ENCODE results near the gene PRDM13.
"Not testable (repeated sequence)": the region's sequence is repeated elsewhere in the genome, so short reads cannot be mapped to it uniquely, and the experiment has no call there.

The PRDM13 gene

DNA sequence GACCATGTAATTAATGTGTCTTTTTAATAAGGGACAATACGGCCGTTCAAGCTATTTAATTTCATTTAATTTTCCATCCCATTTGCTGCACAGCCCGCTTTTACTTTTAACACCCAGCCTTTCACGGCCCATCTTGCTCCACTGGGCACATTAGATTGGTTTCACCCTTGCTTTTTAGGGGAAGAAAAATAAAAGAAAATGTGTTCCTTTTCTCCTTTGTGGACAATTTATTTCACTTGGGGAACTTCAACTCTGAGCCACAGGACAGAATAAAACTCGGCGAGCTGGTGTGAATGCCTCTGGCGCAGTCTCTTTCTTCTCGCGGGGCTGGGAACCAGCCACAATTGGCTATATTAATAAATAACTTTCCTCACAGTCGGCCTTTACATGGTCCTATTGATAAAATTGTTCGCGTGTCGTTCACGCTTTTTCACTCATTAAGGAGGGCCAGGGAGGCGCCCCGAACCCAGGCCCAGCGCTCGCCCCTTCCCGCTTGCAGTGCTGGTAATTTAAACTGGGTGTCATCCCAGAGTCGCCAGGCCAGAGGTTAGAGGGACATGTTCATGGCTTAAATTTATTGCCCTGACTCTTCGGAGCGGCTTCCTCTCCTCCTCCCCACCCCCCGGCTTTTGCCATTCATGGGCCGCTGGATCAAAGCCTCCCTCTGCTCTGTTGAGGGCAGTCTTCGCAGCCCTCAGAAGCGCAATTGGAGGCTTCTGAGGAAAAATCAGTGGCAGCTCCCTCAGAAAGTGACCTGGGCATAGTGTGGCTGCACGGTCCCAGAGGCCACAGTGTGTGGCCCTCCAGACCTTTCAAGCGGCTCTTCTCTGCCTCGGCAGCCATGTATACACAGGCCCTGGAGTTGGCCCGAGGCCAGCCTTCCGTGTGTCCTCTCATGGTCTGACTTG, 2.2 kb upstream of the PRDM13 start:
- no peak for DNase-seq

DNA sequence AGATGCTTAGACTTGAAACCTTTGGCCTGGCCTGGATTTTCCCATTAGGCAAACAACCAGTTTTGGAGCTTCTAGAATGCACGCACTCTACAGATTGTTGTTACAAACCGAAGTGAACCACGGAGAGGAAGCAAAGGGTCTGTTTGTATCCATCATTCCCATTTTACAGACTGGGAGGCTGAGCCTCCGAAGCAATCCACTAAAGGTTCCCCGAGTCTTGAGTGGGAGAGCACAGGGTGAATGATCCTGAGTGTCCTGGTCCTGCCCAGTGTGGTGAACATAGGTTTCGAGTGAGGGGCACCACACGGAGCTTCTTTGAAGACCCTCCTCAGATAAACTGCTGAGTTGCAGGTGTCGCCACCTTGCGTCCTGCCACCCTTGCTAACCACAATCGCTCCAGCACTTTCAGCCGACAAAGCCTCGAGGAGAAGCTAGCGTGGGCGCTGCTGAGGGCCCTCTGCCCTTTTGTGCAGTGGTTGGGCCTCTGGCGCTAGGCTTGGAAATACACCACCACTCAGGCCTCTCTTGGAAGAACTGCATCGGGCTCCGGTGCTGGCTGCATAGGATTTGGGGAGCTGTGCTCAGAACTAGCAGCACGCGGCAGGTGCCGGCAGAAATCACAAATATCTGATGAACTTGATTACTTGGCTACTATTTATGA, 1.4 kb upstream of the PRDM13 start:
- DNase-seq = no peak

DNA sequence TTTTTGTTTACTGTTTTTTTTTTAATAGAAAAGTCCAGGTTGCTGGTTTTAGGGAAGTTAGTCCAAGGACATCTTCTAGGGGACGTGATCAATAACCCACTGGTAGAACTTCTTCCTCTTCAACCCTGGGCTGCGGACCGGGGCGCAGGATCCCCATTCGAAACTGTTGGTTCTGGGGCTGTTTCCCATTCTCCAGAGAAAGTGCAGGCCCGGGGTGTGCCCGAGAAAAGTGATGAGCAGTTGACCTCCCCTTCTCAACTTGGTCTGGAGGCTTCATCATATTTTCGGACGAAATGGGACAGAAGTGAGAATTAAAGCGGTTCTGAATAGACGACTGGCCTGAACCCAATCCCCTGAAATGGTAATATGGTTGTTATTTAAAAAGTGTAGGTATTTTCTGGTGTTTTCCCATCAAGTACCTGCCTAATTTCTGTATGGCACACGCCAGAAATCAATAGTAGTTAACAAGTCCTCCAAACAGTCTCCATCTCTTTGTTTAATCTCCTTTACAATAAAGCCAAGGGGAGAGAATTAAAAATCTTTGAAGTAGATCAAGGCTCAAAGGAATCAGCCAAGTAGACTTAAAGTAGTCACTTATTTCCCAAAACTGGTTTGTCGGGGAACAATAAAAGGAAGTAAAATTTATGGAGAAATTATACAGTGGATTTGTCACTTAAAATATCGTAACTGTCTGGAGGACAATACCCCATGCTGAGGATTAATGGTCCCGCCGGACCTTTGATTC, 550 bp upstream of the PRDM13 start:
- DNase-seq = no peak

DNA sequence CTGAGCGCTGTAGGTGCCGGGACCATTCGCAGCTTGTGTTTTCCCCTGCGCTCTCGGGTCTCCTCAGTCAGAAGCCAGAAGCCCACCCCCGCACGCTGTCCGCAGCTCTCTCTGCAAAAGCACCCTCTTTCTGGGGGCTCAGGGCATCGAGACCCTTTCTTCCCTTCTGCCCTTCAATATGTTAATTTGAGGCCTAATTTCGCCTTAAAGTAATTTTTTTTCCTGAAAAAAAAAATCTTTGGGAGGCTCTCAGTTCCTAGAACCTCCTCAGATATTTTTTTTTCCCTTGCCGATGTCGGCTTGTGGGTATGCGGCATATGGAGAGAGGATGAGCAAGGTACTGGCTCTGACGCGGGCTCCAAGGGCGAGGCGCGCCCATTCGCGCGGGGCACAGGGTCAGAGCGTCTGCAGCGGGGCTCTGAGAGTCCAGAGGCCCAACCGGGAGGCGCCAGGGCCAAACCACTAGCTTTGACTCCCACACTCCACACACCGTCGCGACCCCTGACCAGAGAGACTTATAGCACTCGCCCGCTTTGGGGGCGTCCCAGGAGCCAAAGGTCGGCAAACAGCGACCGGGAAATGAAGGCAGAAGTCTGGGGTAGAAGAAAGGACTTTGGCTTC, 893 bp downstream of the PRDM13 start:
- no peak for DNase-seq

DNA sequence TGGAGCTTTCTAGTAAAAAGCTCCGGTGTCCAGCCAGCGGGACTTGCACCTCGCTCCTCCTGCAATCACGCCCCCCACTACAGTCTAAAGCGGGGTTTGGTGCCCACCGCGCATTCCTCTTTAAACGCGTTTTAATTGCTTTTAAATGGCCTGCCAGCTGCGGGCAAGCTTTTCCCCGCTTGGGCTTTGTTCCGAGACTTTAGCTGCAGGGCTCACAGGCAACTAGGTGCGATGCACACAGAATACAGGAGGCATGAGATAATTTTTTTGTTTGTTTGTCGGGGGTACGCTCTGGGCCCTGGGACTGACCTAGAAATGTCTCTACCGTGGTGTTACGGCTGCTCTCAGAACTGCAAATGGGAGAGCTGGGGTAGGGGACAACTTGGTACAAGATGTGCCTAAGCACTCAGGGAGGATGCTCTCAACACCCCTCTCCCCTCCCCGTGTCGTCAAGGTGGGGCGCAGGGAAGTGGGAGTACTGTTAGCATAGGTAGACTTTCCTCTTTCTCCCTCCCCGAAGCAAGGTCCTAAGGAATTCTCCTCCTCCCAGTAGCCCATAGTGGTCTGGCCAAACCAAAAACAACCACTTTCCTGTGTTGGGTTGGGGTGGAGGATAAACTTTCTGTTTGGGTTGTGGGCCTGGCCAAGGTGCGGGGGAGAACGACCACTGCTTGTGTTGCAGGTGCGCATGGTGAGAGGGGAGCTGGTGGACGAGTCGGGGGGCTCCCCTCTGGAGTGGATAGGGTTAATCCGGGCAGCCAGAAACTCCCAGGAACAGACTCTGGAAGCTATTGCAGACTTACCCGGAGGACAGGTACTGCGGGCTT, 1.6 kb downstream of the PRDM13 start:
- DNase-seq = no peak

DNA sequence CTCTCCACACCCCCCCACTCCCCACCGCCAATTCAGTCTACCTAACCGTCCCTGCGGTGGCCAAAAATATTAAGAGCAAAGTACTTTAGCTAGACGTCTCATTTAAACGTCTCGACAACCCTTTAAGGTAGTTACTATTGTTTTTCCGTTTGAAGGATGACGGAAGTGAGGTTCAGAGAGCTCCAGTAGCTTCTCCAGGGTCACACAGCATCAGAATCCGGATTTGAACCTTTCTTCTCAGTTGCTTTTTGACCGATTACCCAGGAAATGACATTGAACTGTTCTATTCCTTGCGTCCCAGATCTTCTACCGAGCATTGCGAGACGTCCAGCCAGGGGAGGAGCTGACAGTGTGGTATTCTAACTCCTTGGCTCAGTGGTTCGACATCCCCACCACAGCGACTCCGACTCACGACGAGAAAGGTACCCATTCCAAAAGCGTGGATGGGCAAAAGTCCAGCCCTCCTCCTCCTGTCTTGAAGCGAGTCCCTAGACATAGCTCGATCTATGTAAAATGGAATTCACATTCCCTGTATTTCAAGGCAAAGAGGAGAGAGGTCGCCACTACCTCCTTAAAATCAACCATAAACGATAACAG, 2.4 kb downstream of the PRDM13 start:
- DNase-seq = no peak

DNA sequence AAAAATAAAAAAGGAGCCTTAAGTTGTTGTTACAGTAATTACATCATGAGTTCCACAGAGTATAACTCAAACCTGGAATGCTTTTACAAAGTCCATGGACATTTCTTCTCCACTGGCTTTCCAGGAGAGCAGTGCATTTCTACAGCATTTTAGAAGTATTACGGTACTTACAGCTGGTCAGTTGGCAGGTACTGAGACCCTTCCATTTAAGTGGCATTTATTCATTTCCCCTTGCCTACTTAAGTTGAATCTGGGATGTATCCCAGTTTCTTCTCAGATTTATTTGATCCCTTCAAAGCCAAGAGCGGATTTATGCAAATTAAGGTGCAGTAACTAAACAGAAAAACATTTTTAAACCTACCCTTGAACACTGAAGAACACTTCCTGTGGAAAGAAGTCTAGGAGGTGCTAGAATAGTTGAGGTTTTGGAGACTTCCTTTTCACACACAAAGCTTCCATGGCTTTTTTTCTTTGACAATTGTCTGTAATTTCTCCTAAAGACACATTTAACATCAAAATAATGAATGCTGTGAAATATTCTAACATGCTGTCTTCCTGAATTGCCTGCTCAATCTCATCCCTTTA, 3.4 kb downstream of the PRDM13 start:
- no peak for DNase-seq

DNA sequence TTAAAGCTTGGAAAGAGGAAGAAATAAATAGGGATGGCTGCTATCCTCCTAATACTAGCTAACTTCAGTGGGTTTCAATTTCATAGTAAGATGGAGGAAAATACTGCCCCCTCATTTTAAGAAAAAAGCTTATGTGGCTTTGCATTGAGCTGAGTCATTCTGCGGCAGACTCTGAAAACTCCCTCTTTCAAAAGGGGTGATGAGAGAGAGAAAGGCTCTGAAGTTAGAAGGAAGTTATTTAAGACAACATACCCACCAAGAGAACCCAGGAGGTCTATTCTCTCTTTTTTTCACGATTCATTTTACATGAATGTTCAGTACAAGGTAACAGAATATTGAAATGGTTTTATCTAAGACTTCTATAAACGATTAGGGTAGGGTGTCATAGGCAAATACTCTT, 4.5 kb downstream of the PRDM13 start:
- DNase-seq = no peak

DNA sequence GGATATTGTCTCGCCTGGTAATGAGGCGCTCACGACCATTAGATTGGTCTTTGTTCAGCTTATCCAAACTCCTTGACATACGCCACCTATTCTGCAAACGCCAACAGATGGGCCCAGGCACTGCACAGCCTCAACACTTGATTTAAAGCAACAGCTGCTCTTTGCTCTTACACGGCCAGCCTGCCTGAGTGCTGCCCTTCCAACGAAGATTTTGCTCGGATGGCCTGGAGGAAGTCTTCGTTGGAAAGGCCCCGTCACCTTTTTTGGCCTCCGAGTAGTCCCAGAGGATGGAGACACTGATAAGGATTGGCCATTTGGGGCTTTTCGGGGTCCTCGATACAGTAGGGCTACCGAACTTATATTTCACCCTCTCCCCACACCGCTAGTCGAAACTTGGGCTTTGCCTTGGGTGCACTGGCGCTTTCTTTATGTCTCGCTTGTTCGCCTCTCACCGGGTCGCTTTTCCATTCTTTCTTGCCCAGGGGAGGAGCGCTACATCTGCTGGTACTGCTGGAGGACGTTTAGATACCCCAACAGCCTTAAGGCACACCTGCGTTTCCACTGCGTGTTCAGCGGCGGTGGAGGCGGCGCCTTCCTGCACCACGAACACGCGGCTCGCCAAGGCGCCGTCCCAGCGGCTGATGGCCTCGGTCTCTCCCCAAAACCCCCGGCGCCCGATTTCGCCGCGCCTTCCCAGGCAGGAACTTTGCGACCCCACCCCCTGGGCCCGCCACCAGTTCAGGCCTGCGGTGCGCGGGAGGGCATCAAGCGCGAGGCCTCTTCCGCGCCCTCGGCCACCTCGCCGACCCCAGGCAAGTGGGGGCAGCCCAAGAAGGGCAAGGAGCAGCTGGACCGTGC, 6.1 kb downstream of the PRDM13 start:
- DNase-seq = no peak

DNA sequence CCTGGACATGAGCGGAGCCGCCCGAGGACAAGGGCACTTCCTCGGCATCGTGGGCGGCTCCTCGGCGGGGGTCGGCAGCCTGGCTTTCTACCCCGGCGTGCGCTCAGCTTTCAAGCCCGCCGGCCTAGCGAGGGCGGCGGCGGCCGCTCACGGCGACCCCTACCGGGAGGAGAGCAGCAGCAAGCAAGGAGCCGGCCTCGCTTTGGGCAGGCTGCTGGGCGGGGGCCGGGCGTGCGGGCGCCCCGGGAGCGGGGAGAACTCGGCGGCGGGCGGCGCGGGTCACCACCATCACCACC, 6.7 kb downstream of the PRDM13 start:
- DNase-seq = no peak

DNA sequence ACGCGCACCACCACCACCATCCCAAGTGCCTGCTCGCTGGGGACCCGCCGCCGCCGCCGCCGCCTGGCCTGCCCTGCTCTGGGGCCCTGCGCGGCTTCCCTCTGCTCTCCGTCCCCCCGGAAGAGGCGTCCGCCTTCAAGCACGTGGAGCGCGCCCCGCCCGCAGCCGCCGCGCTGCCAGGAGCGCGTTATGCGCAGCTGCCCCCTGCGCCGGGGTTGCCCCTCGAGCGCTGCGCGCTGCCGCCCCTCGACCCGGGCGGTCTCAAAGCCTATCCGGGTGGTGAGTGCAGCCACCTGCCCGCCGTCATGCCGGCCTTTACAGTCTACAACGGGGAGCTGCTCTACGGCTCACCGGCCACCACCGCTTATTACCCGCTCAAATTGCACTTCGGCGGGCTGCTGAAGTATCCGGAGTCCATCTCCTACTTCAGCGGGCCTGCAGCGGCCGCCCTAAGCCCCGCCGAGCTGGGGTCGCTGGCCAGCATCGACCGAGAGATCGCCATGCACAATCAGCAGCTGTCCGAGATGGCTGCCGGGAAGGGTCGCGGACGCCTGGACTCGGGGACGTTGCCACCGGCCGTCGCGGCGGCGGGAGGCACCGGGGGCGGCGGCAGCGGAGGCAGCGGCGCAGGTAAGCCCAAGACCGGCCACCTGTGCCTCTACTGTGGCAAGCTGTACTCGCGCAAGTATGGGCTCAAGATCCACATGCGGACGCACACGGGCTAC, 7.2 kb downstream of the PRDM13 start:
- DNase-seq = no peak

DNA sequence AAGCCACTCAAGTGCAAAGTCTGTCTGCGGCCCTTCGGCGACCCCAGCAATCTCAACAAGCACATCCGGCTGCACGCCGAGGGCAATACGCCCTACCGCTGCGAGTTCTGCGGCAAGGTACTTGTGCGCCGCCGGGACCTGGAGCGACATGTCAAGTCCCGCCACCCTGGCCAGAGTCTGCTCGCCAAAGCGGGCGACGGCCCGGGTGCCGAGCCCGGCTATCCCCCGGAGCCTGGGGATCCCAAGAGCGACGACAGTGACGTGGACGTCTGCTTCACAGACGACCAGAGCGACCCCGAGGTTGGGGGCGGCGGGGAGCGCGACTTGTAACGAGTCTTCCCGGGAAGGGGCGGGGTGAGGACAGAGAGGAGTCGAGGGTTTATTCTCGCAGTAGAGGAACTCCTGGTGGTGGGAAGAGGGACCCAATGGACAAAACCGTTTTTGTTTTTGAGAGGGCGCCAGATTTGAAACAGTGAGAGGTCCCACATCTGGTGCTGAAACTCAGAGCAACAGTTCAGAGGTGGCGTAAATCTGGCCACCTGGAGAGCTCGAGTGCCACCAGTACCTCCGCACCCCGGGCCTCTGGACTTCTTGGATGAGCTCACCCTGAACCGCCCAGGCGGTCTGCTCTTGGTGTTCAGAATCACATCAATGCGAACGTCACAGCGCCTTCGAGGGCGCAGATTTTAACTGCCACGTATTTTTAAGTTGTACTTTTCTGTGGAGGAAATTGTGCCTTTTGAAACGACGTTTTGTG, 8.0 kb downstream of the PRDM13 start:
- DNase-seq = no peak

DNA sequence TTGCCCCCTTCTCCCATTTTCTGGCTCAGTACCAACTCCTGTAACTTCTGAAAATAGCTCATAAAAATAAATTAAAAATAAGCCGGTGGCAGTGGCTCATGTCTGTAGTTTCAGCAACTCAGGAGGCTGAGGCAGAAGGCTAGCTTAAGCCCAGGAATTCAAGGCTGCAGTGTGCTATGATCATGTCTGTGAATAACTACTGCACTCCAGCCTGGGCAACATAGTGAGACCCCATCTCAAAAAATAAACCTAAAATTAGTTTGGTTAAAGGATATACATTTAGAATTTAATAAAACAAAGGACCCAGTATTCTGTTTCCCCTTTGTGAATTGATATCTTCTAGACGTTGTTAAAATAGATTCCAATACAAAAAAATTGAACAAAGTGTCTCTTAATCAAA, 10.5 kb downstream of the PRDM13 start:
- no peak for DNase-seq

DNA sequence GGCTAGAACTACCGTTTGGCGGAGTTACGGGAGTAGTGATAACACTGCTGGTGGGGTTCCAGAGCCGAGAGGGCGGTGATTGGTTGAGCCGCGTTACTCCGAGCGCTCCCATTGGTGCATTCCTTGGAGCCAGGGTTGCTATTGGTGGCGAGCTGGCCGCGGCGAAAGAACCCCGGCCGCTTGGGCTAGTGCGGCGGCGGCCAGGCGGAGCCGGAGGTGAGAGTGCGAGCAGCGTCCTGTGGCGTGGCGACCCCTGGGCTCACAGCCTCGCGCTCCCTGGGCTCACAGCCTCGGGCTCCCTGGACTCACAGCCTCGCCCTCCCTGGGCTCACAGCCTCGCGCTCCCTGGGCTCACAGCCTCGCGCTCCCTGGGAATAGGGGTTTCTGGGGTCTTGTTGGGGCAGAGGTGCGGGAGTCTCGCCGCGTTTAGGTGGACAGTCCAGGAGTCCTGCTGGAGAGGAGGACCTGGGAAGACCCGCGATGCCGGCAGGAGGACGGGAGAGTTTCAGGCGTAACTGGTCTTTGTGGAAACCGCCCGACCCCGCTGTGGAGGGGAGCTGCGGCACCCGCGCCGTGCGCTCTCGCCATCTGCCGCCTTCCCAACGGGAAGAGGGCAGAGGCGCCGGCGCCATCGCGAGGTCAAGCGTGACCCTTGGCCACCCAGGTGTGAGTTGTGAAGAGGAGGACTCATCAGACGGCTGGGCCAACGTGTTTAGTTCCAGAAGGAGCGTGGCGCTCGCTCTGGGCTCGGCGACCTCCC, 12.2 kb downstream of the PRDM13 start:
- DNase-seq = no peak

DNA sequence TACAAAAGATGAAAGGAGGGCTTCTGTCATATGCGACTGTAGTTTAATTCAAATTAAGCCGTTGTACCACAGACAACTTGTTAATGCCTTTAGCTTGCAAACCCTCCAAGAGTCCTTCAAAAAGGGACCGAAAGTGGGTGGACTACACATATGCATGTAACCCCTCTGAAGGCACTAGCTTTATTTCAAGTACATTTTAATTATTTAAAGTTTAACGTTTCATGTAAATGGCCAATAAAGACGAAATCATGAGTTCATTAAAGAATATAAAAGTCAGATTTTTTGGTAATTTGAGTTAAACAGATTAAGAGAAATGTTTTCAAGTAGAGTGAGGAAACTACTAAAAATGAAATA, 12.8 kb downstream of the PRDM13 start:
- DNase-seq = no peak

DNA sequence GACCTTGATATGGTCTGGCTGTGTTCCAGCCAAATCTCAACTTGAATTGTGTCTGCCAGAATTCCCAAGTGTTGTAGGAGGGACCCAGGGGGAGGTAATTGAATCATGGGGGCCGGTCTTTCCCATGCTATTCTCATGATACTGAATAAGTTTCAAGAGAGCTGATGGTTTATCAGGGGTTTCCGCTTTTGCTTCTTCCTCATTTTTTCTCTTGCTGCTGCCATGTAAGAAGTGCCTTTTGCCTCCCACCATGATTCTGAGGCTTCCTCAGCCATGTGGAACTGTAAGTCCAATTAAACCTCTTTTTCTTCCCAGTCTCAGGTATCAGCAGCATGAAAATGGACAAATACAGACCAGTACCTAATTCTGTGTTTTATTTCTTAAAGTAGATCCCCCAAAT, 15.4 kb downstream of the PRDM13 start:
- not testable (repeated sequence) for DNase-seq

DNA sequence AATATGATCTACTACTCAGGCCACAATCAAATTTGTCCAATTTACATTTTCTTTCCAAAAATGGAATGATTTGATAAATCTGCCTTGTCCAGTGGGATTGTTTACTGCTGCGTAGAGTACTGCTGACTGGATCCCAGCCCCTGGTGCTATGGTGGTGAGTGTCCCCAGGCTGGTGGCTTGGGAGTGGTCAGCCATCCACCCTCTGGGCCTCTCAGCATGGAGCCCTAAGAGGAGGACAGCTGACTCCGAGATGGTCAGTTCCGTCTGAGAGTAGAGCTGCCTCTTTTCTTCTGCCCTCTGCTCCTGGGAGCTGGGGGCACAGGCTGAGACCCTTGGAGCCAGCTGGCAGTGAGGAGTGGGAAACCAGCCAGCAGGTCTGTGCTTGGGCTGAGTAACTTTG, 22.7 kb downstream of the PRDM13 start:
- no peak for DNase-seq

DNA sequence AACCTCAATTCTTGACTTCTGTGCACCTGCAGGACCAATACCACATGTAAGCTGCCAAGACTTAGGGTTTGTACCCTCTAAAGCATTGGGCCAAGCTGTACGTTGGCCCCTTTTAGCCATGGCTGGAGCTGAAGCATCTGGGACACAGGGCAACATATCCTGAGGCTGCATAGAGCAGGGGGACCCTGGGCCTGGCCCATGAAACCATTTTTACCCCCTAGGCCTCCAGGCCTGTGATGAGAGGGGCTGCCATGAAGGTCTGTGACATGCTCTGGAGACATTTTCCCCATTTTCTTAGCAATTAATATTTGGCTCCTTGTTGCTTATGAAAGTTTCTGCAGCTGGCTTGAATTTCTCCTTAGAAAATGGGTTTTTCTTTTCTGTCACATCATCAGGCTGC, 31.0 kb downstream of the PRDM13 start:
- DNase-seq = no peak

DNA sequence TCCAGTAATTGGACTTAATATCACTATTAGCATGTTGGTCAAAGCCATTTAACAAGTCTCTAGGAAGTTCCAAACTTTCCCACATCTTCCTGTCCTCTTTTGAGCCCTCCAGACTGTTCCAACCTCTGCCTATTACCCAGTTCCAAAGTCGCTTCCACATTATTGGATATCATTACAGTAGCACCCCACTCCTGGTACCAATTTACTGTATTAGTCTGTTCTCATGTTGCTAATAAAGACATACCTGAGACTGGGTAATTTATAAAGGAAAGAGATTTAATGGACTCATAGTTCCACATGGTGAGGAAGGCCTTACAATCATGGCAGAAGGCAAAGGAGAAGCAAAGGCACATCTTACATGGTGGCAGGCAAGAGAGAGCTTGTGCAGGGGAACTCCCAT, 31.7 kb downstream of the PRDM13 start:
- DNase-seq = not testable (repeated sequence)
